ENCODE results near the gene TRAF2.

The TRAF2 gene

DNA sequence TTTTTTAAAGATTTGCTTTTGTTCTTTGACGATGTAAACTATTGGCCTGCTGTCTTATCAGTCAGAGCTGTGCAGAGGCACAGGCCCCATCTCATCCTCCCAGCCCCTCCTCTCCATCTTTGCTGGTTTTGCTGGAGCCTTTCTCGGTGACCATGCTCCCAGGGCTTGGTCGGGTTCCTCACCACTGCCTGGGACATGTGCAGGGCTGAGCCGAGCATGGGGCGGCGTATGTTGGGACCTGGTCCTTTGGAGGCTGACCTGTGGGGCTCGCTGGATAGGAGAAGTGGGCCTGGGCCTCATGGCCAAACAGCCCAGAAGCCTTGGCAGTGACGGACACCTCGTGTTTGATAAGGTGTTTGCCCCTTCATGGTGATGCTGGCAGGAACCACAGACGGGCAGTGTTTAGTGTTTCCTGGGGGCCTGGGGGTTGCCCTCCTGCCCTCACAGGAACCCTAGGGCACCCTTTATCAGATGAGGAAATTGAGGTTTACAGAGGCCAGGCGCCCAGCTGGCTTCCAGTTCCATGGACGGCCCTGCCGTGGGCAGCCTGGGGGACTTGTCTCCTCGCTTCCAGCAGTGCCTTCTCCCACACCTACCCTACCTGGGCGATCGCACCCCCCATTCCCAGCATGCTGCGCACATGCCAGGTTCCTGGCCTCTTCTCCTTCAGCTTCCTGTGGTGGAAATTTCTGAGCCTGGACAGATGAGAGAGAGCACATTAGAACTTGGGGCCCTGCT is 27.6 kb downstream of the TRAF2 start:
- H3K9ac ChIP-seq (ENCODE audit: low read depth, low read length): no peak overlapping the region
- H3K27ac ChIP-seq (ENCODE audit: low read length): no peak overlapping the region
- no peak overlapping the region for H3K4me3 ChIP-seq (ENCODE audit: low read length)
- H3K27me3 ChIP-seq (ENCODE audit: insufficient read depth, low read length): no peaks in the 10 kb centered on the region
- no peaks in the 10 kb centered on the region for H3K4me1 ChIP-seq (ENCODE audit: insufficient read depth, low read length)
- H3K9me3 ChIP-seq (ENCODE audit: insufficient read depth, low read depth, low read length): no peaks in the 10 kb centered on the region
- peaks cover 72% of the 10 kb centered on the region for H3K36me3 ChIP-seq (ENCODE audit: insufficient read depth, low read depth, low read length)

DNA sequence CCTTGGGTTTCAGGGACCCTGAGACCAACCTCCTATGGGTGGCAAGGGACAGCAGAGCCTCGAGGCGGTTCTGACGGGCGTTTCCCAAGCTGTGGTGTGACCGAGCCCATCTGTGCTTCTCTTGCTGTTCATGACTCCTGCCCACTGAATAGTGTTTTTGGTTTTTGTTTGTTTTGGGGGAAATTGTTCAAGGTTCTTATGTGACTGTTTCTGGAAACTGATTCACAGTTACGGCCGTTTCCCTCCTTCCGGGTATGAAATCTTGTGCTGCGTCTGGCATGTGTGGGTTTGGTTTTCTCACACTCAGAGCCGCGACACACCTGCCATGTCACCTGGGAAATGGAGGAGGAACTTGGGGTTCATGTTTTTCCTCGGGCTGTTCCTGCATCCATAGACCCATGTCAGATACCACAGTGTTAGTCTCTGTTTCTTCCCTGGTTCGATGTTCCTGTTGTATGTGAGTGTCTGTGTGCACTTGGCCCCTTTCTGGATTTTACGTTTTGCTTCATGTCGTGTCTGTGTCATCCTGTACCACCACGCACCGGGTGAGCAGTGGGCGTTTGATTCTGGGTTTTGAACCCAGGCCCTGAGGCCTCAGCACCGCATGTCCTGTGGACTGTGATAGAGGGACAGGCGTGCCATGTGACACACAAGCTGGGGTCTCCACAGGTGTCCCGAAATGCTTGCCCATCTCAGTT is 29.5 kb downstream of the TRAF2 start:
- no peaks in the 10 kb centered on the region for H3K4me1 ChIP-seq (ENCODE audit: insufficient read depth, low read length)
- H3K9ac ChIP-seq (ENCODE audit: low read depth, low read length): no peak overlapping the region
- no peaks in the 10 kb centered on the region for H3K9me3 ChIP-seq (ENCODE audit: insufficient read depth, low read depth, low read length)
- no peak overlapping the region for H3K27ac ChIP-seq (ENCODE audit: low read length)
- H3K27me3 ChIP-seq (ENCODE audit: insufficient read depth, low read length): no peaks in the 10 kb centered on the region
- no peak overlapping the region for H3K4me3 ChIP-seq (ENCODE audit: low read length)
- peaks cover 69% of the 10 kb centered on the region for H3K36me3 ChIP-seq (ENCODE audit: insufficient read depth, low read depth, low read length)

DNA sequence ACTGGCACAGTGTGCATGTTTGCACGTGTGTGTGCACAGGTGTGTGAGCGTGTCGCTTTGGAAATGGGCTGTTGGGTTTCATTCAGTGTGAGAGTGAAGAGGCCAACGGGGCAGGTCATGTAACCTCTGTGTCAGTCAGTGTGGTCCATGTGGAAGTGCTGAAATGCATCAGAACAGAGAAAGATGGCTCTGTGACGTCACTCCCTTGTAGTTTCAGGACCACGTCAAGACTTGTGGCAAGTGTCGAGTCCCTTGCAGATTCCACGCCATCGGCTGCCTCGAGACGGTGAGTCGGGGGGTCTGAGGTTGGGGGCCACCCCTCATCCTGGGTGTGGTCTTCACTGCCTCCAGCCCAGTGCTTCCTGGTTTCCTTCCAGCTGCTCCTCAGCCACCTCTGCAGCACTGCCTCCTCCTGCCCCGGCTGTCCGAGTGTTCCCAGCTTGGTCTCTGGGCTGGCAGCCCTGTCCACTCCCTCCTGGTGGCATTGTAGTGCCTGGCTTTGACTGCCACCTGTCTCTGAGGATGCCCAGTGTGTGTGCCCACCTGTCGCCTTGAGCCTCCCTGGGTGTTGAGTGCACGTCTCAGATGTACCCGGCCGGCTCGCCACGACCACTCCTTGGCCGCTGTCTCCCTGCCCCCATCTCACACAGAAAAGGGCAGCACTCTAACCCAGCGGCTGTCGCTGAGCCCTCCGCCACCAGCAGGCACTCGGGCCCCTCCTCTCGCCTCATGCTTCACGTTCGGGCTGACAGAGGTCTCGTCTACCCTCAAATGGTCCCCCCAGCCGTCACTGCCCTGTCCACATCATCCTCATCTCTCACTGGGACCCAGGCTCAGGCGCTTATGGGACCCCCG is 30.2 kb downstream of the TRAF2 start:
- no peak overlapping the region for H3K9ac ChIP-seq (ENCODE audit: low read depth, low read length)
- H3K27ac ChIP-seq (ENCODE audit: low read length): no peak overlapping the region
- H3K36me3 ChIP-seq (ENCODE audit: insufficient read depth, low read depth, low read length): peaks cover 70% of the 10 kb centered on the region
- H3K4me1 ChIP-seq (ENCODE audit: insufficient read depth, low read length): no peaks in the 10 kb centered on the region
- H3K4me3 ChIP-seq (ENCODE audit: low read length): no peak overlapping the region
- no peaks in the 10 kb centered on the region for H3K27me3 ChIP-seq (ENCODE audit: insufficient read depth, low read length)
- H3K9me3 ChIP-seq (ENCODE audit: insufficient read depth, low read depth, low read length): no peaks in the 10 kb centered on the region

DNA sequence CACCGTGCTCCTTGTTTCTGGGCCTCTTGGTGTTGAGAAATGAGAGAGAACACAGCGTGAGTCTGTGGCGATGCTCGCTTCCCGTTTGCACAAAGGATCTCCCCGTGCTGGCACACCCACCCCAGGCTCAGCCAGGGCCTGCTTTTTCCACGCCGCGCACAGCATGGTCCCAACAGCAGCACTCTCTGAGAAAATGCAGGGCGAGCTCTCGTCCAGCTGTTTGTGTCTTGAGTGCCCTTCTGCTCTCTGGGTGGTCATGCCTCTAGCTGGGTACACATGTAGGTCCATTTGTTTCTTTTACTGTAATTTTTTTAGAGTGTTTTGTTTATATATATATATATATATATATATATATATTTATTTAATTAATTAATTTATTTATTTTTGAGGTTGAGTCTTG is 31.6 kb downstream of the TRAF2 start:
- H3K36me3 ChIP-seq (ENCODE audit: insufficient read depth, low read depth, low read length): peaks cover 69% of the 10 kb centered on the region

DNA sequence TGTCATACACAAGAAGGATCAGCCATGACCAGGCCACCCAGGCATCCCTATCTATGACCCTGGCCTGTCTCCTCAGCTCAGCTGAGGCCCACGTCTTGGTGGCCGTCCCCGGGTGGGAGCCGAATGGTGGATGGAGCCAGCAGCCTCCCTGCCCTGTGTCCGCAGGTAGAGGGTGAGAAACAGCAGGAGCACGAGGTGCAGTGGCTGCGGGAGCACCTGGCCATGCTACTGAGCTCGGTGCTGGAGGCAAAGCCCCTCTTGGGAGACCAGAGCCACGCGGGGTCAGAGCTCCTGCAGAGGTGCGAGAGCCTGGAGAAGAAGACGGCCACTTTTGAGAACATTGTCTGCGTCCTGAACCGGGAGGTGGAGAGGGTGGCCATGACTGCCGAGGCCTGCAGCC is 33.8 kb downstream of the TRAF2 start:
- Histone ChIP-seq H3K4me3 (ENCODE audit: low read length) (no peak overlapping the region), H3K9me3 (ENCODE audit: insufficient read depth, low read depth, low read length) (no peaks in the 10 kb centered on the region), H3K4me1 (ENCODE audit: insufficient read depth, low read length) (no peaks in the 10 kb centered on the region), H3K36me3 (ENCODE audit: insufficient read depth, low read depth, low read length) (peaks cover 68% of the 10 kb centered on the region), H3K9ac (ENCODE audit: low read depth, low read length) (no peak overlapping the region), H3K27ac (ENCODE audit: low read length) (no peak overlapping the region), H3K27me3 (ENCODE audit: insufficient read depth, low read length) (no peaks in the 10 kb centered on the region)

More for the DNA sequence above, 31.6 kb downstream of the TRAF2 start:
- Histone ChIP-seq H3K4me1 (ENCODE audit: insufficient read depth, low read length) (no peaks in the 10 kb centered on the region), H3K27ac (ENCODE audit: low read length) (no peak overlapping the region), H3K27me3 (ENCODE audit: insufficient read depth, low read length) (no peaks in the 10 kb centered on the region), H3K9me3 (ENCODE audit: insufficient read depth, low read depth, low read length) (no peaks in the 10 kb centered on the region), H3K9ac (ENCODE audit: low read depth, low read length) (no peak overlapping the region), H3K4me3 (ENCODE audit: low read length) (no peak overlapping the region)

DNA sequence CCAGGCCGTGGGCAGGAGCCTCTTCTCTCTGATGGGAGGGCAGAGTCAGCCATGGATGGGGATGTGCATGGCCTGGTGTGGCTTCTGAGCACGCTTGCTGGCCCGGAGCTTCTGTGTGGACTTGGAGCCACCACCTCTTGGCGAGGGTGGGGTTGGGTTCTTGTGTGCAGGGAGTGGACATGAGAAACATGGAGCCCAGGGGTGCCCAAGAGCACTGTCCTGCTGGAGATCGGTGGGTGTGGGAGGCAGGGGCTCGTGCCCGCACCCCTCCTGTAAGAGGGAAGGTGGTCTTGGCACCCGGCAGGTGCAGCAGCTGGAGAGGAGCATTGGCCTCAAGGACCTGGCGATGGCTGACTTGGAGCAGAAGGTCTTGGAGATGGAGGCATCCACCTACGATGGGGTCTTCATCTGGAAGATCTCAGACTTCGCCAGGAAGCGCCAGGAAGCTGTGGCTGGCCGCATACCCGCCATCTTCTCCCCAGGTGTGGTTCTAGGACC is 34.5 kb downstream of the TRAF2 start:
- H3K27ac ChIP-seq (ENCODE audit: low read length): no peak overlapping the region
- H3K9ac ChIP-seq (ENCODE audit: low read depth, low read length): no peak overlapping the region
- peaks cover 68% of the 10 kb centered on the region for H3K36me3 ChIP-seq (ENCODE audit: insufficient read depth, low read depth, low read length)
- no peaks in the 10 kb centered on the region for H3K9me3 ChIP-seq (ENCODE audit: insufficient read depth, low read depth, low read length)
- no peaks in the 10 kb centered on the region for H3K27me3 ChIP-seq (ENCODE audit: insufficient read depth, low read length)
- H3K4me3 ChIP-seq (ENCODE audit: low read length): no peak overlapping the region
- H3K4me1 ChIP-seq (ENCODE audit: insufficient read depth, low read length): no peaks in the 10 kb centered on the region

DNA sequence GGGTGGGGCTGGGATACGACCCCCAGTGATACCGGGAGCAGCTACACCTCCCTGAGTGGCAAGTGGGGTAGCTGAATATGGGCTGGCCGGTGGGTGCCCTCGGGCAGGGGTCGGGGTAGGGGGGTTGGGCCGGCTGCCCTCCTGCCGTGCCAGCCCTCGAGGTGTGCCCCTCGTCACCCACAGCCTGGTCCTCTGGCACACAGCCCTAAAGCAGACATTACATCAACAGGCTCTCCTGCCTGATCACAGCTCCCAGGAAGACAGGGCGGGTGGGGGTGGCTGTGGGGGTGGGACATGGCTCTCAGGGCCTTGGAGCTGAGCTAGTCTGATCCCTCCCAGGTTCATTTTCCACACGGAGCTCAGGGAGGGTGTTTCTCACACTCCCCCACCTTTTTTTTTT is 35.0 kb downstream of the TRAF2 start:
- no peaks in the 10 kb centered on the region for H3K4me1 ChIP-seq (ENCODE audit: insufficient read depth, low read length)
- no peak overlapping the region for H3K27ac ChIP-seq (ENCODE audit: low read length)
- H3K4me3 ChIP-seq (ENCODE audit: low read length): no peak overlapping the region
- H3K9ac ChIP-seq (ENCODE audit: low read depth, low read length): no peak overlapping the region
- H3K36me3 ChIP-seq (ENCODE audit: insufficient read depth, low read depth, low read length): peaks cover 69% of the 10 kb centered on the region
- no peaks in the 10 kb centered on the region for H3K9me3 ChIP-seq (ENCODE audit: insufficient read depth, low read depth, low read length)
- H3K27me3 ChIP-seq (ENCODE audit: insufficient read depth, low read length): no peaks in the 10 kb centered on the region

DNA sequence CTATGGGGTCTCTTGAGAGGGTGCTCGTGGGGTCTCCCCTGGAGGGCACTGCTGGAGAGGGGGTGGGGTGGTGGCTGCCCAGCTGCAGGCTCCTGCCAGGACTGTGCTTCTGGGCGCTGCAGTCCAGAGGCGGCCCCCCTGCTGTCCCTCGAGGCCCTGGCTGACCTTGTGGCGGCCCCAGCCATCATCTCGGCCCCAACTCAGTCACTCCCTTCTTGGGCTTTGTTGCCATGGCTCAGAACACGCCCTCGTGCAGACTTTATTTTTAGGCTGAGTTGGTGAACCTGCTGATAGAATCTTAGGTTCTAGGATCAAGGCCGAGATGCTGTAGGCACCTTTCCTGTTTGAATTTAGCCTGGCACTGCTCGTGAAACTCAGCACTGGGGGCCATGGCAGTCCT is 35.4 kb downstream of the TRAF2 start:
- Histone ChIP-seq H3K9me3 (ENCODE audit: insufficient read depth, low read depth, low read length) (no peaks in the 10 kb centered on the region), H3K9ac (ENCODE audit: low read depth, low read length) (no peak overlapping the region), H3K27ac (ENCODE audit: low read length) (no peak overlapping the region), H3K4me3 (ENCODE audit: low read length) (no peak overlapping the region), H3K27me3 (ENCODE audit: insufficient read depth, low read length) (no peaks in the 10 kb centered on the region), H3K36me3 (ENCODE audit: insufficient read depth, low read depth, low read length) (peaks cover 68% of the 10 kb centered on the region), H3K4me1 (ENCODE audit: insufficient read depth, low read length) (no peaks in the 10 kb centered on the region)

DNA sequence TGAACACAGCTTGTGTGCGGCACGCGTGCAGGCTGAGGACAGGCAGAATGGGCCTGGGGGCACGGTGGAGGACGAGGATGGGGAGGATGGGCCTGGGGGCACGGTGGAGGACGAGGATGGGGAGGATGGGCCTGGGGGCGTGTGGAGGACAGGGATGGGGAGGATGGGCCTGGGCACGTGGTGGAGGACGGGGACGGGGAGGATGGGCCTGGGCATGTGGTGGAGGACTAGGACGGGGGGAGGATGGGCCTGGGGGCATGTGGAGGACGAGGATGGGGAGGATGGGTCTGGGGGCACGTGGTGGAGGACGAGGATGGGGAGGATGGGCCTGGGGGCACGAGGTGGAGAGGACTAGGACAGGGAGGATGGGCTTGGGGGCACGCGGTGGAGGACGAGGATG is 36.2 kb downstream of the TRAF2 start:
- no peak overlapping the region for H3K9ac ChIP-seq (ENCODE audit: low read depth, low read length)
- H3K9me3 ChIP-seq (ENCODE audit: insufficient read depth, low read depth, low read length): no peaks in the 10 kb centered on the region
- H3K27me3 ChIP-seq (ENCODE audit: insufficient read depth, low read length): no peaks in the 10 kb centered on the region
- H3K27ac ChIP-seq (ENCODE audit: low read length): no peak overlapping the region
- H3K36me3 ChIP-seq (ENCODE audit: insufficient read depth, low read depth, low read length): peaks cover 66% of the 10 kb centered on the region
- no peak overlapping the region for H3K4me3 ChIP-seq (ENCODE audit: low read length)
- H3K4me1 ChIP-seq (ENCODE audit: insufficient read depth, low read length): no peaks in the 10 kb centered on the region

DNA sequence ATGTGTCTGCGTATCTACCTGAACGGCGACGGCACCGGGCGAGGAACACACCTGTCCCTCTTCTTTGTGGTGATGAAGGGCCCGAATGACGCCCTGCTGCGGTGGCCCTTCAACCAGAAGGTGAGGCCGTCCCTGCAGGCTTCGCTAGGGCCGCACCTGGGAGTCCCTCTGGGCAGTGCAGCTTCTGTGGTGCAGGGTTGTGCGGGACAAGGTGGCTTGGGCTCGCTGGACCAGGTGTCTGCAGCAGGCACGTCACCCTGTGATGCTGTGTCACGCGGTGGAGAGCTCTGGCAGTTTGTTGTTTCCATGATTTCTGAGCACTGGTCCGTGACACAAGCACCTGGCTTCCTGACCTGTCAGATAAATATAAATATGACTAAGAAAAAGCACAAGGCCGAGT is 37.6 kb downstream of the TRAF2 start:
- no peaks in the 10 kb centered on the region for H3K9me3 ChIP-seq (ENCODE audit: insufficient read depth, low read depth, low read length)
- H3K9ac ChIP-seq (ENCODE audit: low read depth, low read length): no peak overlapping the region
- no peak overlapping the region for H3K4me3 ChIP-seq (ENCODE audit: low read length)
- no peaks in the 10 kb centered on the region for H3K4me1 ChIP-seq (ENCODE audit: insufficient read depth, low read length)
- no peak overlapping the region for H3K27ac ChIP-seq (ENCODE audit: low read length)
- no peaks in the 10 kb centered on the region for H3K27me3 ChIP-seq (ENCODE audit: insufficient read depth, low read length)
- H3K36me3 ChIP-seq (ENCODE audit: insufficient read depth, low read depth, low read length): peaks cover 75% of the 10 kb centered on the region

DNA sequence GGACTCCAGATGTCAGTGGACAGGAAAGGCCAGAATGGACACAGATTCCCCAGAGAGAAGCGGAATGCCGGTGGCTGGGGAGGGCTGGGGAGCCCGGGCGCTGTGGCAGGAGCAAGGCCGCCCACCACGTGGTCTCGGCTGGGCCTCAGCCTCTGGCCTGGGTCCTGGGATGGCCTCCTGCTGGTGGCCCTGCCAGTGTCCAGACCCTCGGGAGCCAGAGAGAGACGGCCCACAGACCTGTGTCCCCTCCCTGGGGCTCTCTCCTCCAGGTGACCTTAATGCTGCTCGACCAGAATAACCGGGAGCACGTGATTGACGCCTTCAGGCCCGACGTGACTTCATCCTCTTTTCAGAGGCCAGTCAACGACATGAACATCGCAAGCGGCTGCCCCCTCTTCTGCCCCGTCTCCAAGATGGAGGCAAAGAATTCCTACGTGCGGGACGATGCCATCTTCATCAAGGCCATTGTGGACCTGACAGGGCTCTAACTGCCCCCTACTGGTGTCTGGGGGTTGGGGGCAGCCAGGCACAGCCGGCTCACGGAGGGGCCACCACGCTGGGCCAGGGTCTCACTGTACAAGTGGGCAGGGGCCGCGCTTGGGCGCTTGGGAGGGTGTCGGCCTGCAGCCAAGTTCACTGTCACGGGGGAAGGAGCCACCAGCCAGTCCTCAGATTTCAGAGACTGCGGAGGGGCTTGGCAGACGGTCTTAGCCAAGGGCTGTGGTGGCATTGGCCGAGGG is 39.3 kb downstream of the TRAF2 start:
- Histone ChIP-seq H3K27me3 (ENCODE audit: insufficient read depth, low read length) (no peaks in the 10 kb centered on the region), H3K4me1 (ENCODE audit: insufficient read depth, low read length) (no peaks in the 10 kb centered on the region), H3K27ac (ENCODE audit: low read length) (no peak overlapping the region), H3K36me3 (ENCODE audit: insufficient read depth, low read depth, low read length) (peaks cover 66% of the 10 kb centered on the region), H3K9me3 (ENCODE audit: insufficient read depth, low read depth, low read length) (no peaks in the 10 kb centered on the region), H3K9ac (ENCODE audit: low read depth, low read length) (no peak overlapping the region), H3K4me3 (ENCODE audit: low read length) (no peak overlapping the region)

All from iPS-20b (cell line).